SK-N-SH (cell line): ENCODE measurements around the gene FAM83F. TPM values are rescaled to one million over a fixed set of nuclear protein-coding genes. Genes with fewer than 3 reads are reported as not detected.

Experiments
- CTCF ChIA-PET: fragments of 300-600, 350-600 bp; formaldehyde crosslinking; extraction: SDS; loops from one replicate; lab custom pipeline; 2021; lab: Yijun Ruan, JAX
- POLR2A ChIA-PET: fragments of 350-600 bp; sonication (Branson Sonifier 250); formaldehyde crosslinking; extraction: SDS; loops from one replicate; lab custom pipeline; 2020; ENCODE audit warnings: antibody characterized with exemption, inconsistent platforms; lab: Yijun Ruan, JAX
- DNase-seq: peaks from one replicate; pipeline ENCODE4 v3.0.0; 2012
- H2AFZ ChIP-seq: fragments of 200-600 bp; sonication (generic); 2 replicates; pipeline ENCODE4 v1.8.1; 2016; ENCODE audit warnings: antibody characterized with exemption, mild to moderate bottlenecking, low read depth
- H3F3A ChIP-seq: fragments of 200-600 bp; sonication (generic); replicated peaks from 2 replicates; pipeline ENCODE3; 2016; ENCODE audit warnings: antibody characterized with exemption, mild to moderate bottlenecking; ENCODE audit not compliant: insufficient read depth
- H3K27ac ChIP-seq, 2 experiments: fragments of 200-500 bp in 1 of 2; fragments of 200-600 bp in 1 of 2; sonication (Bioruptor generic) in 1 of 2; sonication (generic), shearing (Covaris generic) in 1 of 2; 2 replicates each; pipeline versions ENCODE4 v1.5.1 to v1.6.1; 2014 to 2016; ENCODE audit warnings: low read depth in 2 of 2, inconsistent platforms in 1 of 2, low read length in 1 of 2, mild to moderate bottlenecking in 1 of 2, mixed read lengths in 1 of 2
- H3K27me3 ChIP-seq: fragments of 200-600 bp; sonication (generic), shearing (Covaris generic); 2 replicates; pipeline ENCODE4 v1.6.1; 2016; ENCODE audit warnings: mixed run types; ENCODE audit not compliant: insufficient read depth
- H3K36me3 ChIP-seq, 2 experiments: fragments of 200-500 bp in 1 of 2; fragments of 200-600 bp in 1 of 2; sonication (Bioruptor generic) in 1 of 2; sonication (generic) in 1 of 2; replicated peaks in 1 of 2; 2 replicates each; pipeline versions ENCODE3 to v1.5.1; 2014 to 2016; ENCODE audit warnings: low read length in 1 of 2, mild to moderate bottlenecking in 1 of 2; ENCODE audit not compliant: insufficient read depth in 2 of 2, control insufficient read depth in 1 of 2
- H3K4me1 ChIP-seq, 2 experiments: fragments of 200-500 bp in 1 of 2; fragments of 200-600 bp in 1 of 2; sonication (Bioruptor generic) in 1 of 2; sonication (generic), shearing (Covaris generic) in 1 of 2; 2 replicates each; pipeline versions ENCODE4 v1.5.1 to v1.6.1; 2014 to 2016; ENCODE audit warnings: low read depth in 1 of 2, low read length in 1 of 2, mixed run types in 1 of 2; ENCODE audit not compliant: insufficient read depth in 2 of 2, control insufficient read depth in 1 of 2
- H3K4me2 ChIP-seq: fragments of 200-600 bp; sonication (generic), shearing (Covaris generic); 2 replicates; pipeline ENCODE4 v1.6.1; 2017; ENCODE audit warnings: mixed run types
- H3K4me3 ChIP-seq, 2 experiments: fragments of 200-500 bp in 1 of 2; fragments of 200-600 bp in 1 of 2; sonication (Bioruptor generic) in 1 of 2; sonication (generic), shearing (Covaris generic) in 1 of 2; 2 replicates each; pipeline versions ENCODE4 v1.5.1 to v1.8.1; 2014 to 2016; ENCODE audit warnings: low read depth in 2 of 2, inconsistent platforms in 1 of 2, low read length in 1 of 2, mild to moderate bottlenecking in 1 of 2, mixed read lengths in 1 of 2, moderate library complexity in 1 of 2
- H3K79me2 ChIP-seq: fragments of 200-600 bp; sonication (generic); 2 replicates; pipeline ENCODE4 v1.8.1; 2017; ENCODE audit warnings: mild to moderate bottlenecking; ENCODE audit not compliant: insufficient read depth
- H3K9ac ChIP-seq: fragments of 200-600 bp; sonication (generic); 2 replicates; pipeline ENCODE4 v1.6.1; 2017; ENCODE audit warnings: mixed run types
- H3K9me2 ChIP-seq: fragments of 200-600 bp; sonication (generic); 2 replicates; pipeline ENCODE4 v1.6.1; 2017; ENCODE audit warnings: mixed run types
- H3K9me3 ChIP-seq: fragments of 200-600 bp; sonication (generic); 2 replicates; pipeline ENCODE4 v1.6.1; 2017; ENCODE audit warnings: mixed run types, mild to moderate bottlenecking, moderate library complexity
- H4K20me1 ChIP-seq: fragments of 200-600 bp; sonication (generic); 2 replicates; pipeline ENCODE4 v1.6.1; 2017; ENCODE audit warnings: mild to moderate bottlenecking, mixed run types; ENCODE audit not compliant: insufficient read depth
- ELF1 ChIP-seq: IDR thresholded peaks from 2 replicates; pipeline ENCODE4 v1.4.0; 2012
- EP300 ChIP-seq, 2 experiments: IDR thresholded peaks; 2 replicates each; pipeline versions ENCODE4 v1.4.0 to v1.6.1; 2012; ENCODE audit warnings: borderline replicate concordance in 1 of 2, low read depth in 1 of 2, low read length in 1 of 2
- IRF3 ChIP-seq: fragments of 150-350 bp; IDR thresholded peaks from 2 replicates; pipeline ENCODE4 v1.6.1; 2016; ENCODE audit warnings: mild to moderate bottlenecking, low read depth, low read length
- JUND ChIP-seq: IDR thresholded peaks from 2 replicates; pipeline ENCODE4 v1.4.0; 2012
- NFIC ChIP-seq: IDR thresholded peaks from 2 replicates; pipeline ENCODE4 v1.4.0; 2012; ENCODE audit warnings: borderline replicate concordance
- REST ChIP-seq: IDR thresholded peaks from 2 replicates; pipeline ENCODE4 v1.6.1; 2012; ENCODE audit warnings: mild to moderate bottlenecking, low read depth, low read length, moderate library complexity
- RFX5 ChIP-seq: IDR thresholded peaks from 2 replicates; pipeline ENCODE4 v1.6.1; 2012; ENCODE audit warnings: mild to moderate bottlenecking, improper control_type of control experiment, low read length
- SMC3 ChIP-seq: IDR thresholded peaks from 2 replicates; pipeline ENCODE4 v1.6.1; 2012; ENCODE audit warnings: low read depth, low read length, improper control_type of control experiment
- USF1 ChIP-seq: IDR thresholded peaks from 2 replicates; pipeline ENCODE4 v1.4.0; 2012; ENCODE audit warnings: low read depth, borderline replicate concordance
- YY1 ChIP-seq: IDR thresholded peaks from 2 replicates; pipeline ENCODE4 v1.4.0; 2012; ENCODE audit warnings: low read depth, mild to moderate bottlenecking
- ZBTB33 ChIP-seq: IDR thresholded peaks from 2 replicates; pipeline ENCODE4 v1.4.0; 2012; ENCODE audit warnings: low read depth, borderline replicate concordance
- WGBS: methylation state at CpG from one replicate; pipeline ENCODE4 v1.1.6; 2017; ENCODE audit warnings: low lambda C conversion rate; 5-methylcytosine and 5-hydroxymethylcytosine counted together
- polyA plus RNA-seq, 3 experiments: library from polyadenylated mRNA; depleted of rRNA; stranded (reverse); fragments of >200 nt; gene quantifications; 2 replicates each; pipeline ENCODE4 v1.2.3, GENCODE V29; 2012

Gene FAM83F
- polyA plus RNA-seq, 1 of the 3 experiments (the other 2 are of a cell fraction): not detected

- ChIA-PET CTCF (interaction anchor here (1.7 to 3.2 kb wide), 2 partner anchors 487 to 495 kb away, joined by 5 to 17 read pairs; no protein-coding TSS in a partner anchor), POLR2A (interaction anchor here (1.3 kb wide), 1 partner anchor 14 kb away, joined by 4 read pairs; no protein-coding TSS in a partner anchor)
- H3K9me2 ChIP-seq: no peaks in the 10 kb centered on the region
- H3K27ac ChIP-seq: no peak overlapping the region
- no peak overlapping the region for H3K4me2 ChIP-seq
- WGBS: 100% methylated on average over 6 of the region's 13 CpGs
- H3K27me3 ChIP-seq: no peaks in the 10 kb centered on the region
- no peak overlapping the region for H3K9ac ChIP-seq
- no peaks in the 10 kb centered on the region for H3K79me2 ChIP-seq
- no peaks in the 10 kb centered on the region for H3K9me3 ChIP-seq
- no peaks in the 10 kb centered on the region for H3K36me3 ChIP-seq
- TF ChIP-seq IRF3 (no peak), YY1 (no peak), NFIC (no peak), ZBTB33 (no peak), JUND (no peak), USF1 (no peak), ELF1 (no peak), EP300 (IDR thresholded peaks at IDR 0.05; ENCODE audit: borderline replicate concordance in 1 of 2, low read depth in 1 of 2, low read length in 1 of 2) (no peak), REST (no peak), SMC3 (no peak), RFX5 (no peak)
- TF ChIP-seq, all 33 proteins: peak for 0
- no peak for DNase-seq
- no peaks in the 10 kb centered on the region for H3F3A ChIP-seq
- peaks cover 0 to 11% of the 10 kb centered on the region in 2 experiments; a peak in 1 of 4 replicates for H3K4me1 ChIP-seq
- no peak overlapping the region for H3K4me3 ChIP-seq
- no peaks in the 10 kb centered on the region for H4K20me1 ChIP-seq
- H2AFZ ChIP-seq: no peak overlapping the region
These were observed 35.4 kb downstream of the FAM83F start for GRCh38 chr22:40030026-40030757.
